ELF-1 (cell line): Measurements from ENCODE around the gene CRISP3.
"Not testable (repeated sequence)": the region's sequence is repeated elsewhere in the genome, so short reads cannot be mapped to it uniquely, and the experiment has no call there.

Experiments
- DNase-seq: peaks from one replicate; pipeline ENCODE4 v3.0.0-alpha.2; 2016; ENCODE audit warnings: low read depth, low spot score

Gene CRISP3

GRCh38 chr6:49744259-49744658, at the start of gene CRISP3:
Gene CRISP3, minus strand, starts transcription at chr6:49744388. Its CDS starts 21 bp downstream, at chr6:49744367.
- no peak for DNase-seq

DNA sequence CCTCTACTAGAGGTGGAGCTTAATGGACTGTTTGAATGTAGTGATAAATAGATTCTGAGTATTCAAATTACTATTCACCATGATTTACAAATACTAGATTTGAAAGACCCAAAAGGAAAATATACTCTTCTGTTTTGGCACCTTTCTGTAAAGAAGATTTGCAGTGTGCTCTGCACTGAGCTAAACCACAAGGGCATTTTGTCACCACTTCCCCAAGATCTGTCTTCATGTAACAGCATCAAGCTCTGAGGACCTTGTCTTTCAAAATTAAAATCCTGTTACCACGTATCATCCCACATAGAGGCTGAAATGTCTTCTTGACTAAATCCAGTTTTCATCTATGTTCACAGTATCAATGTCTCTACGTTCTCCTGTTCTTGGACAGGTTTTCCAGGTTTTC, 46.2 kb upstream of the CRISP3 start:
- no peak for DNase-seq

DNA sequence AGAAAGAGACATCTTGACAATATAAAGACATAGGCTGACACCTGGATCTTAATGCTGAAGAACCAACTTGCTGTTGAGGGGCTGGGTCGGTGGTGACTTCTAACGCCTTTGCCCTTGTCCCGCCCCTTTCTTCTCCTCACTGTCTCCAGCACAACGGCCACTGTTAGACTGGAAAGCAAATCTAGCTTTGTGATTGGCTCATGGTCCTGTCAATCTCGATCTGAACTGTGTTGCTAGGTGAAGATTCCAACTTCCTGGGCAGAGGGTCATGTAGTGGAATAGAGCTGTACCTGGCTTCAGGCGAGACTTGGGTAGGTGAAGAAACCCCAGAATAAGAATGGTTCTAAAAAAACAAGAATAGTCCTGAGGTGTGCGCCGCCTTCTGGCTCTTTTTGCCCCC, 43.0 kb upstream of the CRISP3 start, which contains the start of gene PGK2:
PGK2 (minus strand) TSS at position 110 of the 400 bp plus-strand sequence; CDS start at position 12, 98 bp downstream.
- peak; percentile 69 for DNase-seq

DNA sequence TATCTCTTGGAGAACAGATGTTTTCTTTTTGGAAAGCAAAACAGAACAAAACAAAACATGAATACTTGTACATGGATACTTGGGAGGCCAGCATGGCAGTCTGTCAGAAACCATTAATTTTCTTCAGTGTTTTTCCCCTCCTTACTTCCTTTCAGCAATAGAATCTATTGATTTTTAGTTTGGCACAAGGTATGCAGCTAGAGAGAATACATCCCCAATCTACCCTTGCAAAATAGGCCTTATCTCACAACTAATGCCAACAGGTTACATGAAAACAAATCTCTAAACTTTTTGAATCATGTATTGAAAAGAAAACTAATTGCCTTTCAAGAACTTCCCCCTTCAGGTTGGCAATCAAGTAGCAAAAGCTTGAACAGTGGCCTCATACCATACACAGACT, 40.1 kb upstream of the CRISP3 start:
- DNase-seq, result no peak

DNA sequence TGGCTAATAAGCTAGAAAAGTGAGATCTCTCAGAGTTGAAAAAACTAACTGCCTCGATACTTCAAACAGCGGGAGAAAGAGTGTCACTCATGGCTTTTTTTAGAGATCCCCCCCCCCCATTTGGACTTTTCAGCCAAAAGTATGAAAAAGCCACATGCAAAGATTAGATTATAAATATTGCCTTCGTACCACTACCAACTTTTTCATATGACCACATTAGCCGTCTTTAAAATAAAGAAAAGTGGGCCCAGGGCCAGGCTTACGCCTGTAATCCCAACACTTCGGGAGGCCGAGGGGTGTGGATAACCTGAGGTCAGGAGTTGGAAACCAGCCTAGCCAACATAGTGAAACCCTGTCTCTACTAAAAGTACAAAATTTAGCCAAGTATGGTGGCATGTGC, 38.5 kb upstream of the CRISP3 start:
- no peak for DNase-seq

GRCh38 chr6:49782293-49782692, 38.1 kb upstream of the CRISP3 start:
- DNase-seq, result no peak

DNA sequence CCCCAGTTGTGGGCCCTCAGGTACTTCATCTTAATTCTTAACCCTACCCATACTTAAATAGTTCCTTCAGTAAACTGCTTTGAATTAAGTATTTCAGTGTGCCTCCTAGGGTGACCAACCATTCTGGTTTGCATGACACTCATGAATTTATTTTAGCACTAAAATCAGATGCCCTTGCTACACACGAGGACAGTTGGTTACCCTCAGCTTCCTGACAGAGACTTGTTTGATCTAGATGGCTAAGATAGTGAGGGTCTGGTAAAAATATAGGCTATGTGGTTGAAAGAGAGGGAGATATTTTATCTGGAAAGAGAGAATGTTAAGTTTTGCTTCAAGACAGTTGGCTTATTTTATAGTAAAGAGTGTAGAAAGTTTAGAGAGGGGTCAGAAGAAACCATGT, 32.3 kb upstream of the CRISP3 start:
- no peak for DNase-seq

DNA sequence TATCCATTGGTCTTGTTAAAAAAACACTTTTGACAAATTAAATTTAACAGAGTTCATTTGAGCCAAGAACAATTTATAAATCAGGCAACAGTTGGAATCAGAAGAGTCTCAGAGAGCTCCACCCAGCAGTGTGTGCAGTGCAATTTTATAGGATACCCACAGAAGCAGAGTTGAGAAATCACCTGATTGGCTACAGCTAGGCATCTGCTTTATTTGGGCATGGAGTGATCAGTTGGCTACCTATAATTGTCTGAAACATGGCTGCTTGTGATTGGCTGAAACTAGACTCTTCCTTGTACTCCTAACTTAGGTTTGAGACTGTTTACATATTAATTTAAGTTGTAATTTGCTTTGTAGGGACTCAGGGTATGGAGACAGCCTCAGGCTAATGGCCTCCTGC, 30.9 kb upstream of the CRISP3 start:
- DNase-seq, result no peak

DNA sequence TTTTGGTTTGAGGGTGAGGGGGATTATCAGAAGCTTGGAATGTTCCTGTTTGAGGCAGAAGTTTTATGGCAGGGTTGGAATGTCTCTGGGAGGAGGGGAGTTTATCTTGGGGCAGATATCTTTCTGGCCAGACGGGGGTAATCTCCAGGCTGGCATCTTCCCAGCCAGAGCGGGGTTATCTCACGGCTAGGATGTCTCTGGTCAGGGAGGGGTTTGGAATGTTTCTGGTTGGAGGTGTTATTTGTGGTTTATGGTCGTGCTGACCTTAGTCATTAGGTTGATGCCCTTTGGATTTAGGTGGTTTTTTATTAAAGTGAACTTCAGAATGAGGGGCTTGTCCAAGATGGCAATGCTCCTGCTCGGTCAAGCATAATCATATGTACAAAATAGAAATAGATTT, 28.1 kb upstream of the CRISP3 start:
- DNase-seq, result peak; percentile 67

DNA sequence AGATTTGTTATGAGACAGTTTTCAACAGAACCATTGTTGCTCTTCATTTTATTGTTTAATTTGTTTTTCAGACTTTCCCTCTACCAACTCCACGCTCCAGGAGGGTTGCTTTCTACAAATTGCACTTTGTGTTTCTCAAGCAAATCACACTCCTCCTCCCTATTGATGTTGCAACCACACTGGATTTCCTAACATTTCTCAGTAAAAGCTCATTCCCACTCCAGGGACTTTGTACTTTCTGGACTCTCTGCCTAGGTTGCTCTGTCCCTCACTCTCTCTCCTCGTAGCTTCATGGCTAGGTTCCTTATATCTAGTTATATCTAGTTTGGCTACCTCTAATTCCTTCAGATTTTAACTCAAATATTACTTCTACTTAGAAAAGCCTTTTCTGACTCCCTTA, 22.6 kb upstream of the CRISP3 start:
- DNase-seq, result no peak

GRCh38 chr6:49764571-49765236, 20.5 kb upstream of the CRISP3 start:
- no peak for DNase-seq

- no peak for DNase-seq
Observed at GRCh38 chr6:49743429-49743828, 759 bp downstream of the CRISP3 start.

DNA sequence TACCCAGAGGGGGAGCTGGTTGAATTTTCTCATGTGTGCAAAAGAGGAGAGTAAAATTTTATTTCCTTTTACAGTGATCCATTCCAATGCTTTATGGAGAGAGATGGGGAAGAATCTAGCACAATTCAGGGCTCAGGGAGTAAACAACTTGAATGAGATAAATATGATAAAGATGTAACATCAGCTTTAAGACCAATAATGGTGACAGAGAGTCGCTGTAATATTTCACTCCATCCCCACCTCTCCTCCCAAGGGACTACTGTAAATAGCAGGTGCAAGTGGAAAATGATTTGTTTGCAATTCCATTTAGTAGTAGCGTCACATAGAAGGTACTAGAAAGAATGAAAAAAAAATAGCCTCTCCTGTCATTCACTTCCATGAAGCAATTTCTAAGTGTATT, 4.8 kb downstream of the CRISP3 start:
- DNase-seq, result no peak

- DNase-seq, result no peak
Observed at GRCh38 chr6:49736017-49736508, 8.1 kb downstream of the CRISP3 start.

- no peak for DNase-seq
Observed at GRCh38 chr6:49733680-49734079, 10.5 kb downstream of the CRISP3 start.

- no peak for DNase-seq
Observed at GRCh38 chr6:49732781-49733180, 11.4 kb downstream of the CRISP3 start.

DNA sequence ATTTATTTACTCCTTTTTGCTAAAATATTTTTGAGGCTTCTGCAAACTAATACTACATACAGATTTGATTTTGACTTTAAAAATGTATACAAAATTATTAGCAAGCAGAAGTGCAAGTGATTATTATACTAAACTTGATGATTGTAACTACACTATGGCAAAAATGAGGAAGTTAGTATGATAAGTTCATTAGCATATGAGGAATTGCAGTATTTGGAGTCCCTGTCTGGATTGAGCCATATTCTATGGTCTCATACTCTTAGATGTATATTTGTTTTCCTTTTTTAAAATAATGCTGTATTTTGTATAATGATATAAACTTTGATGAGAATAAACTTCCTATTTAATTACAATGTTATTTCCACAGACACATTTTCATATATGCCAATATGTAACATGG, 13.9 kb downstream of the CRISP3 start:
- no peak for DNase-seq

DNA sequence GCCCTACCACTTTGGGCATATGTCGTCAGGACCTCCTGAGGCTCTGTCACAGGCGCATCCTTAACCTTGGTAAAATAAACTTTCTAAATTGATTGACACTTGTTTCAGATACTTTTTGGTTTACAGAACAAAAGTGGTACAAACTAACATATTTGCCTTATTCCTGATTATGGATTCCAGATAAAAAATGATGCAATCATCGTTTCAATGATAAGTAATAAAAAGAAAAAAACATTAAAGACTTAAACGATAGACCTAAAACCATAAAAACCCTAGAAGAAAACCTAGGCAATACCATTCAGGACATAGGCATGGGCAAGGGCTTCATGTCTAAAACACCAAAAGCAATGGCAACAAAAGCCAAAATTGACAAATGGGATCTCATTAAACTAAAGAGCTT, 20.3 kb downstream of the CRISP3 start:
- not testable (repeated sequence) for DNase-seq

DNA sequence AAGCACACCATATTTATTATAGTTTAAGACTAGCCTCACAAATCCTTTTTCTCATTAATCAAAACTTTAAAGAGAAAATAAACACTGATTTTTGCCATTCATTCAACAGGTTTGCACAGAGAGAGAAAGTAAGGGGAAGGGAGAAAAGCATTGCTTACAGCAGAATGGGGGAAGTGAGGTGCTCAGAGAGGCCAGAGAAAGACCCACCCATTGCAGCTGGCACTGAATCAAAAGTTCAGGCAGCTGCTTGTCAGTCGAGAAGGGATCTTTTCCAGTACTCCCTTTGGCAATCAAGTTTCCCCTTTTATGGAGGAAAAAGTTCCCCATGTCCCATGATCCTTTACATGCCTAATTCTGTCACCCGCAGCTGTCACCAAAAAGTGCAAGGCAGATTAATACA, 22.9 kb downstream of the CRISP3 start:
- no peak for DNase-seq

- DNase-seq, result no peak
Observed at GRCh38 chr6:49720372-49720771, 23.8 kb downstream of the CRISP3 start.

DNA sequence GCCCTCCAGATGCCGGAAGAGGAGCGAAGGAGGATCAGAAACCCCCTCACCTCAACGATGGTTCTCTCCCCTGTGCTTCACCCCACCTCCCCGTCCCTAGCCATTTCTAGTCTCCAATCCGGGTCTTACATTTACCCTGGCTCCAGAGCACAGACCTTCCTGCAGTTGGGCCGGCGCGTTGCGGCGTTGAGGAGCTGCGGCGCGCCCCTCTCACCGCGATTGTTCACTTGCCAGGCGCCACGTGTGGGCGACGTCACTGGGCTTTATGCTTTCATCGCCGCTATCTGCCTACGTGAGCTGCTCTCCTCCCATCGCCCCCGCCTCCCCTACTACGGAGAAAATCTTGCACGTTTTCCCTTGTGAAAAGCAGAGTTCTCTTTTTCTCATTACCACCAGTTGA, 30.8 kb downstream of the CRISP3 start, which contains the start of gene CRISP2:
CRISP2 (minus strand) TSS at position 198 of the 400 bp plus-strand sequence. CDS start 4,347 bp downstream, outside the sequence.
- peak; percentile 39 for DNase-seq

GRCh38 chr6:49698478-49698877, 45.7 kb downstream of the CRISP3 start:
- DNase-seq, result no peak

GRCh38 chr6:49693512-49693911, 50.7 kb downstream of the CRISP3 start:
- no peak for DNase-seq

GRCh38 chr6:49692534-49692933, 51.7 kb downstream of the CRISP3 start:
- DNase-seq, result no peak
